Inflammatory macrophage treated with lipopolysaccharide for 4 hours (primary cell): Measurements from ENCODE around the gene ZBTB16.

Experiments used
- DNase-seq: peaks from one replicate; pipeline ENCODE4 v3.0.0-alpha.2; 2020

Gene ZBTB16

DNA sequence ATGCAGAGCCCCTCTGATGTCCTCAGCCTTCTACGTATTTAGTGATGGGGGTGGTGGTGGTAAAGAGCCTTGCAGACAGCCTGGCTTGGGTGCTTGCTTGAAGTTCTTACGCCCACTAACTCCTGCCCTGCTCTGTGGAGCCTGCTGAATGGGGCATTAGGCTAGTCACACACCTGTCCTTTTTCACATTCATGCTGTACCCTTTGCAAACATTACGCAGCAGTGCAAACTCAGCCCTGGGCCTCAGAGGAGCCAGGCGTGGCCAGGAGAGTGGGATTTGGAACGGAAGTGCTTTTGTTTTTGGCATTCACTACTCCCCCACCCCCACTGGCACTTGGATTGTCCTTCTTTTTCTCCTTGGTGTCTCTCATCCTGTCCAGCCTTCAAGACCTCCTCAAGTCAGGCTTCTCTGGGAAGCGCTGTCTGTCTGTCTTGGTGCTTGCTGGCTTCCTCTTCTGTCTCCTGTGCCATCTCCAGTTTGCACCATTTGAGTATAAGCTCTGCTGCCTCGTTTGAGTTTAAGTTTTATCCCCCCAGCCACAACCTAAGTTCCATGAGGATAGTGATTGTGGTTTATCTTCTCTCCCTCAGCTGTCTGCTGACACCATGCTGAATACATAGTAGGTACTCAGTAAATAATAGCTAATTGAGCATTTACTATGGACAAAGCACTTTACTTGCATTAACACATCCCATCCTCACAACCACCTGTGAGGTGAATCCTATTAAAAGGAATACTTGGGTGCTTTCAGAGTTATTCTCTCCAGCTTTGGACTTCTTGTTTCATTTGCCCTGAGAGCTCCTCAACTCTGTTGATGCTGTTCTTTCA, 26.7 kb downstream of the ZBTB16 start:
- no peak for DNase-seq

DNA sequence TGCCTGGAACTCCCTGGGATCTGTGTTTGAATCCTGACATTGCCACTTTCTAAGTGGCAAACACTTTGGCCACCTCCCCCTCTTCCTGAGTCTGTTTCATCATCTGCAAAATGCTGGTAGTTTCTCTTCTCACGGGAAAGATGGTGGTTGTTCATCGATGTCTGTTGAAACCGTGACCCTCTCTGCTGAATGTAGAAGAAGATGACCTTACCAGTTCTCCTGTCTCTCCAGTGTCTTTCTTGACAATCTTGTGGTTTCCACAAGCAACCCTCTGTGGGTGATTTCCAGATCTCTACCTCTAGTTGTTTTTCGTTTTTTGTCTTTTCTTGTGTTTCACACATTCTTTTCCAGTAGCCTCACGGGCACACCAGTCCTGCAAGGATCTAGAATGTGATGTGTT, 27.5 kb downstream of the ZBTB16 start:
- no peak for DNase-seq

DNA sequence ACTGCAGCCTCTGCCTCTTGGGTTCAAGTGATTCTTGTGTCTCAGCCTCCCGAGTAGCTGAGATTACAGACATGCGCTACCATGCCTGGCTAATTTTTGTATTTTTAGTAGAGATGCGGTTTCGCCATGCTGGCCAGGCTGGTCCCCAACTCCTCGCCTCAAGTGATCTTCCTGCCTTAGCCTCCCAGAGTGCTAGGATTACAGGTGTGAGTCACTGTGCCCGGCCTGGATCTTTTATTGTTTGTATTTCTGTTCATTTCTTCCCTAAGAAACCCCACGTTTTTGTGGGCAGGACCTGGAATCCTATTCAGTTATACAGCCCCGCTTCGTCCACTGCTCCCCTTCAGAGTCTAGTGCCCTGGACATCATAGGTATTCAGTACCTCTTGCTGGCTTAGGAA, 28.7 kb downstream of the ZBTB16 start:
- DNase-seq = no peak

DNA sequence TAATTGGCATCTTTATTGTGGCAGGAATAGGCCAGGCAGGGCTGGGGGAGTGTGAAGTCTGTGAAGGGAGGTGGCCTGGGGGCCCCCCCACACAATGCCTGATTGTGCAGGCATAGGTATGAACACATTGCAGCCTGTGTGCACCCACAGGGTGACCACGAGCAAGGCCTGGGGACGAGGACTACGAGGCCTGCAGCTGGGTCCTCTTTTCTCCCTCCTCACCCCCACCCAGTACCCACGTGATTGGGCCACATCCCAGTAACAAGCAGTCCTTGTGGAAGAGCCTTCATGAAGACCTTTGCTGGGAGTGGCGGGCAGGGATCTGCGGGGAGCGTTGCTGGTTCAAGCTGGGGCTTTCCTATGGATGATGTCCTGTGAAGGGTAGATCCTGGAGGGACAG, 29.3 kb downstream of the ZBTB16 start:
- DNase-seq = no peak

DNA sequence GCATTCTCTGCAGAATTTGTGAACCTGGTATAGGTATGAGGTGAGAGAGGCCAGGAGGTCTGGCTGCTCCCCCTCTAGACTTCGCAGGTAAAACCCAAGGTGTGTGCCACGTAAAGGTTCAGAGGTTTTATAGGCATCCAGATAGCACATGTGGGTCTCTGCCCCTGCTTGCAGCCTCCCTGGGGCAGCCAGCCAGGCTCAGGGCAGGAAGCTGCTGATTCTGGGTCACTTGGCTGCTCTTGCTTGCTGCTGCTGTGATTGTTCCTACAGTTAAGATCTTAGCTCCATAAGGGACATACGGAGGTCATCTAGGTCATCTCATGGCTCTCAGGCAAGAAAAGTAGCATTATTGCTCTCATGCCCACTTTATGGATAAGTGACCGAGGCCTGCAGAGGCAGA, 30.2 kb downstream of the ZBTB16 start:
- no peak for DNase-seq

DNA sequence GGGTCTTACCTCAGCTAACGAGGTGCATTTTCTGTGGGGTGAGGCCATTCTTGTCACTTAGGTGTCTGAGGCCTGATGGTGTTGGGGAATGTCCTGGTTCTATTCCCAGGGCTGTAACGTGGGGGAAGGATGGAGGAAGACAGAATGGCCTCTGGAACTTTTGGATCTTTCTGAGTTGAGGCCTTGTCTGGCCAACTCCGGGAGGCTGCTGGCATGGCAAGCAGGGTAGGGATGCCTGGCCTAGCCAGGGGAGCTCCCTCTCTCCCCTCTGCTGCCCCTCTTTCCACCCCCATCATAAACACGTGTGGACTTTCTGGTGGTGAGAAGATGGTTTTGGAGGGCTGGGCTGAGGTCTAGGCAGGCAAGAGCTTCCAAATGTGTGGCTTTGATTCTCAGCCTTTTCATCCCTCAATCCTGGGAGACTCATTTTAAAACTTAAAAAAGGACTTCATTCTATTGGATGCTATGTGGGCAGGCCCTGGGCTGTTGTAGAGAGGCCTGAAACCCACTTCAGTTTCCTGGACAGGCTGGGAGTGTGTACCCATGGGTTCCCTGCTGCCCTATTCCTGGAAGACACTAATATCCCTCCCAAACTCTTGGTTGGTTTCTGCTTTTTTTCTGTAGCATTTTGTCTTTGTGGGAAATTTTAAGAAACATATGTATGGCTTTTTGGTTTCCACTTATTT, 30.9 kb downstream of the ZBTB16 start:
- DNase-seq = no peak

DNA sequence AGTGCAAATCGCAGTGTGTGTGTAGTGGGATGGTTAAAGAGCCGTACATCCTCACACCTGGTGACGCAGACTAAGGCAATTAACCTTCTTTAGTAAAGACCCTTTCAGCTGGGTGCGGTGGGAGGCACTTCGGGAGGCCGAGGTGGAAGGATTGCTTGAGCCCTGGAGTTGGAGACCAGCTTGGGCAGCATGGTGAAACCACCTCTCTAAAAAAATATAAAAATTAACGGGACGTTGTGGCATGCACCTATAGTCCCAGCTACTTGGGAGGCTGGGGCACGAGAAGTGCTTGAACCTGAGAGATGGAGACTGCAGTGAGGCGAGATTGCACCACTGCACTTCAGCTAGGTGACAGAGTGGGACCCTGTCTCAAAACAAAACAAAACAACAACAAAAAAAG, 31.5 kb downstream of the ZBTB16 start:
- DNase-seq = no peak

DNA sequence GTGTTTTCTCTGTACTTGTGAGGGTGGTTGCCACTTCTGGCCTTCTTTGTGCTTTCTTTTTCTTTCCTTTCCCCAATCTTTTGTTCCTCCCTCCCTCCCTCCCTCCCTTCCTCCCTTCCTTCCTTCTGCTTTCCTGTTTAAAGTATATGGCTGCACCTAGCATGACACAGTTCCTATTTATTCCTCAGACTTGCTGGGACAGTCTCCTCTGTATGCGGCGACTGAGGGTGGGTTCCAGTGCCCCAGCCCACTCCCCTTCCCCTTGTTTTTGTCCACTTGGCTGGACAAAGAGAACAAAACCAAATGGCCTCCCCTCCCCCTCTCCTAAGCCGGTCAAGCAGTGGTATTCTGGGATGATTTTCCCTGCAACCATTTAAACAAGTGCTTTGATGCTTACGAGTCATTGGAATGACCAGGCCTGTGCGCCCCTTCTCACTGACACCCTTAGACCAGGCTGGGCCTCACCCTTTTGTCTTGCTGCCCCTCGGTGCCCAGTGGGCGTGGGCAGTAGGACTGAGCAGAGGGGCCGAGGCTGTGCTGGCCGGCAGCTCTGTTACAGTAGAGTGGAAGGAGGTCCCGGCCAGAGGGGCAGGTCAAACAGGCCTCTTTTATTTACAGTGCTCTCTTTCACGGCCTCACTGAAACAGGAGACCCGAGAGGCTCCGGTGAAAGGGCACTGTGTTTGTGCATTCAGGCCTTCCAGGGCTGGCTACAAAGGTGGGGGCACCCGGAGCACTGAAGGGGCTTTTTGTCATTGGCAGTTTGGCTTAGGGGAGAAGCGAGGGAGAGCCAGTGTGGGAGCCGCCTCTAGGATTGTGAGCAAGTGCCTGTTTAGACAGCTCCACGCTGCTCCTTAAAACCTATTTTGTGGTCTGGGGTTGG, 32.2 kb downstream of the ZBTB16 start:
- DNase-seq = no peak

DNA sequence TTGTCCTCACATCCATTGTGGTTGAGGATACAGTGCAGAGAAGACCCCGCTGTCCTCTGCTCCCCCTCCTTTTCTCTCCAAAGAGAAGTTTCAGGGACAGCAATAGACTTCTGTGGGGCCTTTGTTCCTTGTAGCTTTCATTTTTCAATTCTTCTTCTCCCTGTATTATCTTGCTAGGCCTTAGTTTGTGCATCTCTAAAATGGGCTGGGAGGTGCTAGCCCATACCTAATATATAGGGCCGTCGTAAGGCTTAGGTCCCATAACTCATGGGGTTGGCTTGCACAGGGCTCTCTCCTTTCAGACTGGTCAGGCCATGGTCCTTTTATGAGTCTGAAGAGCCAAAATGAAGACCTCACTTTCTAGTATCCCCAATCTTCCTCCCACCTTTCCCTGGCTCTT, 33.0 kb downstream of the ZBTB16 start:
- DNase-seq = no peak

DNA sequence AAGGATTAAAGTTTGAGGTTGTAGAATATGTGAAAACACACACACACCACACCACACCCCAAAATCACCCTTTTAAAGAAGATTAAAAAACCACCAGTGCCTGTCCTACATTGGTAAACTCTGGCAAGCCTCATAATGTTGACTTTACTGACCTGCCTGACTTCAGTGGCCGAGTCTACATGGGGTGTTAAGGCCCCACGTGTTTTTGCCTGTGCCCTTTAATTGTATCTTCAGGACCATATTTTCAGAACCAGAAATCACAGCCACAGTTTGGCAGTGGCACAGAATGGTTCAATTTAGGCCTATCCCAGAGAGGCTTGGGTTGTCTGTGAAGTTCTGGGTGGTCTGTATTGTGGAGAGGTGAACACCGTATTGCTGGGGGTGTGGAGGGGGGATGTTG, 33.4 kb downstream of the ZBTB16 start:
- DNase-seq = no peak

DNA sequence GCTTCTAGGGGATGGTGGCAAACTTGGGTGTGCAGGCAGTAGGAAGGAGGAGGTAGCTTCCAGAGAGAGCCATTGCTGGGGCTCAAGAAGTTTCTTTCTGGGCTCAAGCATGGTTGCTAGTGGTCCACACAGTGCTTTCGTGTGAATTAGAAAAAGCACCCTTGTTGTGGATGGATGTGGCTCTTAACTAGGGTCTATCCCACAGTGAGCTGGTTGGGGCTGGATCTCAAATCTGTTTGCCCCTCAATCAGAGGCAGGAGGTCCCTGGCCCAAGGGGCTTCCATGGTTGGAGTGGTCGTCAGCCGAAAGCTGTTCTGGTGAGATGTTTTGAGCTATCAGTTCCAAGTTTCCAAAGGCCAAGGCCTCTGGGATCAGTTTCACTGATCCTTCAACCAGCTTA, 35.0 kb downstream of the ZBTB16 start:
- DNase-seq = no peak

DNA sequence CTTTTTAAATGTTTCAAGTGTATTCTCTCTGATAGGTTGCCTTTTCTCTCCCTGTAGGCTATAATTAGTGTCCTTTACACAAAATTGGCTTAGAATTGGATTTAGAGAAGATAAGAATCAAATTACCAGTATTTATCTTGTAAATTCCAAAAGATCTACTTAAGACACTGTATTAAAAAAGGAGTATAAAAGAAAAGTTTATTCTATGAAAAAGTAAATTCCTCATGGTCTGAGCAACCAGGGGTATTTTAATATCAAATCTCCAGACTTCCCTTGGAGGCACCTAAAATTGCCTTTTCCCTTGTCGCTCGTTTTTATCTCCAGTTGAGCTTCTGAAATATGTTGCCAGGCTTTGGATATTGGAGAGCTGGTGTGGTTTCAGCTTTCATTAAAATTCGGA, 36.4 kb downstream of the ZBTB16 start:
- DNase-seq = no peak

DNA sequence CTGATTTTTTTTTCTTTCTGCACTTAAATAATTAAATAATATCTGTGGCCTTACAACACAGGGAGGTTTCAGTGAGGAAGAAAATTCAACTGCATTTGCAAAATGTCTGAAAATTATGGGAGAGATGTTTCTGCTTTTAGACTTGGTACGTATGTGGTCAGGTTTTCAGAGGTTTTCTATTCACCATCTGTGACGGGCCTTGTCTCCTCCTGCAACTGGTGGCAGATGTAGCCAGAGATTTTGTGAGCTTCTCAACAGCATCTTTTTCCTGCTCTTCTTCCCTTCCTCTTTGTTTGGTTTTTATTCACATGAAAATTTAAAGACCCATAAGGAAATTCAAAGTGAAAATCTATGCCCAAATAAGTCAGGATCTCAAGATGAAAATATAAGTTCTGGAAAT, 38.3 kb downstream of the ZBTB16 start:
- no peak for DNase-seq

DNA sequence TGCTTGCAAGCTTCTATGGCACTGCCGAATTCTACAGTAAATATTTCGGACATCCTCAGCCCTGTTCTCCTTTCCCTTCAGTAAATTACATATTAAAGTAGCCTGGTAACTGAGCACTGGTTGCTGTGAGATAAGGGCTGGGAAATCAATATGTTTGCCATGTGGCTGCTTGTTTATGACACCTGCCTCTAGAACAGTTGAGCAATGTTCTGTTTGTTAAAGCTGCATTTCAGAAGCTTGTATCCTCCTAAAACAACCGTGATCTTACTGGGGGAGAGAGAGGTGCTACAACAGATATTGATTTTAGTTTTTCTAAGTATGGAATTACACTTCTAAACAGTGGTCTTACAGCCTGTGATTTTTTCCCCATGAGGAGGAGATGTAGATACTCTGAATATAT, 39.4 kb downstream of the ZBTB16 start:
- no peak for DNase-seq

DNA sequence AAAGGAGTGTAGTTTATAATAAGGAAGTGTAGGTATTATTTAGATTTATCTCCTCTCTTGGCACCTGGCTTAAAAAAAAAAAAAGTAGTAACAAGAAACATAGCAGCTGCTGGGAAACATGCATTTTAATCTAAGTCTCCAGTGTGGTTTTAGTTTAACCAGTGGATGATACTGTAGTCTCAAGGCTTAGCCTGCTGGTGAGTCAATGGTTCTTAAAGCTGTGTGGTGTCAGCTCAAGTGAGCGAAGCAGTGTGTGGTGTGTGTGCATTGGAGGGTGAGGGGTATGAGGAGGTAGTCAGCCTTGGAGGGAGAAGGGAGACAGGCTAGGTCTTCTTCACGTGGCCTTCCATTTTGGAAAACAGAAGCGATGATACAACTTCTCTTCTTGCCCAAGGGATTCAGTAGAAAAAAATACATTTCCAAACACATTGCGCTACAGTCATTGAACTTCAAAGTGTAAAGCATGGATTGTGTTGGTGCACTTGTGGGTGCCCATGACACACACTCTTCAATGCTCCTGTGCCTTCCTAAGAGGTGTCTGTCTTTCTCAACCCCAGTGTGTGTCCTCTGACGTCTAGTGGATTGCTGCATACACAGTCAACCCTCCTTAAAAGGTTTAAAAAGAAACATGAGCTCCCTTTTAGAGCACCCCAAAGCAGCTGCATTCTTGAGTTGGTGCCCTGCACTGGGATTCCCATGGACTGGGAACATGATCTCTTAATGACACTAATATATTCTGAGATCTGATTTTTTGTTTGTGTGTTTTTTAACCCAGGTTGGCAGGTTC, 40.1 kb downstream of the ZBTB16 start:
- DNase-seq = no peak

DNA sequence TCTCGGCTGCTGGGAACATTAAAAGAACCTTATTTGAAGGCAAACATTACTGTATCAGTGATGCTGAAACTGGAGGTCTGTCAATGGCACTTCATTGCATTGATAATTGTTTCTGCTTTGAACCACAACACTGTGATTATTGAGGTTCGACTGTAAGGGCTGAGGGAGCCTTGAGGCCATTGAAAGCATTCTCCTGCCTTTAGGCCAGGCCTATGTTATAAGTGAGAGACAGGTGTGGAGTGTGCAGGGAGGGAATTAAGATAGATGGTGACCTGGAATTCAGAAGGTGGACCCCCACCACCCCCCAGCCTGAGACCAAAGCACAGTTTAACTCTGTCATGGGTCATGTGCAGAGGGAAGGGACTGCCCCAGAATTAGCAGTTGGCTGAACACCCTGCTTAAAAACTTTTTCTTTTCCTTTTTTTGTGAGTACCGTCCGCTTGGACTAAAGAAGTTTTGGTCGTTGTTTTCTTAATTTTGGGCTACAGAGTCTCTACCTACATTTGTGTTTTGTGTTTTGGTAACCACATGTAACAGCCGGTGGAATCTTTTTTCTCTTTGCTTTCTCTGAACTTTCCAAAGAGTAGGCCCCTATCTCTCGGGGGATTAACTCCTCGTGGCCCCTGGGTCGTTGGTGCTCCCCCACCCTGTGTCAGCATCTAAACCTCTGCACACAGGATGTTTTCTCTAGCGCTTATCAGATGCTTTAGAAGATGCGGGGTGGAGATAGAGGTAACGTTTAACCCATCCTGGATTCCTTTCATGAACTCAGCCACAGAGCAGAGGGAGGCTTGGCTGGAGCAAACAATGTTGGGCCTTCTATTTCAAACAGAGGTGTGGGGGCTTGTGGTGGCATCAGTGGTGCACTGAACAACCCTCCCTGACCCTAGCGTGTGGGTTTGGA, 43.7 kb downstream of the ZBTB16 start:
- no peak for DNase-seq

DNA sequence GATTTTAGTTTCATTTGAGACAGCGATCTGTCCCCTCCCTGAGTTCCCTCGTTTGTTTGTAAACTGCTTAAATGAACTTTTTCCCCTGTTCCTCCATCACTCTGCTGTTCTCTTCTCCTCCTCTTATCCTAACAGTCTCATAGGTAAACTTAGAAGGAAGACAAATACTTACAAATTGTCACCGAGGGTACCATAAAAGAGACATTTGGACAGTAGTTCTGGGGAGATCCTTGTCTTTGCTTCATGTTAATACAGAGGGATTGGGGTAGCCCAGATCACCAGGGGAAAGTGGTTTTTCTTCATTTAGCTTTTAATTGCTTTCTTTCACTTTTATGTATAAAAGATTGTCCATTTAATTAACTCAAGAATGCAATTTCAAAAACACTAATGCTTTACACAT, 46.1 kb downstream of the ZBTB16 start:
- DNase-seq = no peak

DNA sequence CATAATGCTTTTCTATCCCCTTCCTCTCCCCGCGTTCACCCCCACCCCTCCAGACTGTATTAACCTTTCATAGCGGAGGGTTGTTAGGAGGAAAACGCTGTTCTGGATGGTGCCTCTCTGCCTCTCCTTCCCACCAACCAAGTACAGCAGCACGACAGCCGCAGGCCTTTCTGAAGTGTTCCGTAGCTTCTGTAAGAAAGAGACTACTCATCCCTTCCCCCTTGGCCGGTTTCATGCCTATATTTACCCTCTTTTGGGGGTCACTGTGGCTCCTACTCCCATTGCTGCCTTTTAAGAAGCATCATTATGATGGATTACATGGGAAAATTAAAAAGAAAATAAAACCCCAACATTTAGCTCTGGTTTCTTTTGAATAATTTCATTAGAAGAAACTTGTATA, 46.5 kb downstream of the ZBTB16 start:
- no peak for DNase-seq

DNA sequence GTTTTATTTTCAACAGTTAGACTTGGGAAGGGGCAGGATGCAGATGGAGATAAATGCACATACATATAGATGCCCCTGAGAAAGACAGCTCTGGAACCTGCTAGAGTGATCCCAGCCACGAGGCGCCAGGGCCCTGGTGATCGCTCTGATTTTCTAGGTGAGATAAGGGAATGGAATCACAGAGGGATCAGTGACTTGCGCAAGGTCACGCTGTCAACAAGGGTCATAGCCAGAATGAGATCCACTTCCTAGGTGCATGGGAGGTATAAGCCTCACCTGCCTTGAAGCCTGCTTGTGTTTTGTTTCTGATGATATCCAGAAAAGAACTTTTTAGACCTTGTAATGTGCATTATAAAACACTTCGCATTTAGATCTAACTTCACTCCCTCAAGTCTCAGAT, 47.5 kb downstream of the ZBTB16 start:
- DNase-seq = no peak

DNA sequence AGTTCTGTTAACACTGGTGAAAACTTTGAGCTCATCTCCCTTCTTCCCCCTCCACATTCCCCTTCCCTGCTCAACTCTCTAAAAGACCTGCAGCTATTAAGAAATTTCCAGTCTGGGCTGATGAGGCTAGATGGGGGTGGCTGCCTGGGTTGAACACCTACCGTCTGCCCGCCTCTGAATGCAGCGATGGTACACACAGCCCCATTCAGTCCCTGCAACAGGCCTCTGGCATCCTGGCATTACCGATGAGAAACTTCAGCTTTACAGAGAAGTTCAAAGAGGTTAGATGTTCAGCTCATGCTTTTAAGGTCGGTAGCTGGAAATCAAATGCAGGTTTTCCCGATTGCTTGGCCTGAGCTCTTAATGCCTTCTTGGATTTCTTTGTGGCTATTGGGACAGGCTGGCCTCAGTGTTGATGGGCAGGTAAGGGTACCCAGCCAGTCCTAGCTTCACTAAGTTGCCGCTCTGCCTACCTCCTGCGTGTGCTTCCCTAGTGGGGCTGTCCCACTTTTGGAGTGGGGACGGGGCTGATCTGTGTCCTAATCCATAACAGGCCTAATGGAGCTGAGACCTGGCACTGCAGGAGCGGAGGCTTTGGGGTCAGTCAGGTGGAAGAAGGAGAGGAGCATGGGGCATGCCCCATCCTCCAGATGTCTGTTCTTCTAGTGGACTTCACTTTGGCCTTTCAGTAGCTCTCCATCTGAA, 49.1 kb downstream of the ZBTB16 start:
- DNase-seq = no peak
